Stimulated activated CD4-positive, alpha-beta T cell treated with anti-CD3 and anti-CD28 coated beads, TNF-alpha, amount 100 ng/mL, for 1 hour (primary cell): Measurements from ENCODE around the gene SPRR3.

Experiments used
- DNase-seq, 3 donors: peaks; one replicate each; pipeline ENCODE4 v3.0.0-alpha.2; 2020; ENCODE audit warnings: low read depth in 3 of 3, low spot score in 1 of 3

The SPRR3 gene, protein sequence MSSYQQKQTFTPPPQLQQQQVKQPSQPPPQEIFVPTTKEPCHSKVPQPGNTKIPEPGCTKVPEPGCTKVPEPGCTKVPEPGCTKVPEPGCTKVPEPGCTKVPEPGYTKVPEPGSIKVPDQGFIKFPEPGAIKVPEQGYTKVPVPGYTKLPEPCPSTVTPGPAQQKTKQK

DNA sequence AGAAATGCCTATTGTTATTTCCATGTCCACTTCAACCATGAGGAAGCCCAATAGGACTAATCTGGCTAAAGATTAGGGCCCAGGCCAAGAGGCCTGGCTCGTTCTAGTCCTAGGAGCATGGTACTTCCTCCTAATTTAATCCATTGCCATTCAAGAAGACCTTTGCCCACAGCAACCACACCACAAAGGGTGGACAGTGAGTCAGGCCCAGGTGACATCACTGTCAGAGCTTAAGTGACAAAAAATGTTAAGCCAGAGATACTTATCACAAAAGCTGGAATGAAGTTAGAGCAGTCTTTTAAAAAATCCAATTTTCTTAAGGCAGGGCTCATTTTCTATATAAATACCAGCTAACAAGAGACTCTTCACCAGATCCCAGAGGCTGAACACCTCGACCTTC, at the start of gene SPRR3:
TSS of gene SPRR3 (plus strand) at position 368 of the 400 bp plus-strand sequence. CDS start 1,272 bp downstream, outside the sequence.
- no peak for DNase-seq

DNA sequence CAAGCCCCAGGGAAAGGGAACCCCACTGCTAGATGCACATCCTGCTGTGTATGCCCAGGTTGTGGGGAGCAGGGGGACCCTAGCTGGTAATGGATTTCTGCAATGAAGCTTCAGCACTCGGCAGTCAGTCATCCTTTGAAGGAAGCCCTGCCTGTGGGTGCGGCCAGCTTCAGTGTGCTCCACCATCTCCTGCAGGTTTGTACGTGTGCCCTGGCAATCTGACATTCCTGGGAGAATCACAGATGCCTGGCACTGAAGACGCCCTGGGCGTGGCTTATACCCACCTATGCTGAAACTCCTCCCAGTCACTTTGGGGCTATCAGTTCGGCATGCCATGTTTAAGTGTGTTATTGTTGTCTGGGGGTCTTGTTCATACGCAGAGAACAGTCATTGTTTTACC, 47.8 kb upstream of the SPRR3 start:
- no peak for DNase-seq

DNA sequence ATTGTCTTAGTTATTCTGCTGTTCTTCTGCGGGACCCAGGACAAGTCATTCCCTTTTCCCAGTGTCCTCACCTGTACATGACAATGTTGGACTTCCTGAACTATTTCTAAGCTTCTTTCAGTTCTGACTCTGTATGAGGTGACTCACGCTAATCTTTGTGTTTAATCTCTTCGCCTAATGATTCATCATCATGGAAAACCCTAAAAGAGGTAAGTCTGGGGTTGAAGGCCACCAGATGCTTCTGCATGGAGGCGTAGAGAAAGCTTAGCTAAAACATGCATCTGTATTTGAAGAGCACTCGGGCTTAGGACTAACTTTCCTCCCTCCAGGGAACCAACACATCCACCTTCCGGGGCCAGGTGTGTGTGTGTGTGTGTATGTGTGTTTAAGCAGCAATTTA, 47.1 kb upstream of the SPRR3 start:
- no peak for DNase-seq

DNA sequence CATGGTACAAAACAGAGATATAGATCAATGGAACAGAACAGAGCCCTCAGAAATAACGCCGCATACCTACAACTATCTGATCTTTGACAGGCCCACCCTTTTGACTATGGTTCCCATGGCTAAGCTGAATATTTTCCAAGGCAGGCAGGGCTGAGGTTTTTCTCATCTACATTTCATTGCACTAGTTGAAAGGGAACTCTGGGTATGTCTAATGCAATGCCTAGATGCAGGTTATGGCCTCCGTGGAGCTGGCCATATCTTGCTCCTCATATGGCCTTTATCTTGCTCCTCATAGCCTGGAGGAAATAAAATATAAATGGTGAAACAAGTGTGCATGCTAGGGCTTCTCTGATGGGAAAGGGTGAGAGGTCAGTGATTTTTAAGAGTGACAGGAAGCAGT, 44.0 kb upstream of the SPRR3 start:
- DNase-seq: no peak

DNA sequence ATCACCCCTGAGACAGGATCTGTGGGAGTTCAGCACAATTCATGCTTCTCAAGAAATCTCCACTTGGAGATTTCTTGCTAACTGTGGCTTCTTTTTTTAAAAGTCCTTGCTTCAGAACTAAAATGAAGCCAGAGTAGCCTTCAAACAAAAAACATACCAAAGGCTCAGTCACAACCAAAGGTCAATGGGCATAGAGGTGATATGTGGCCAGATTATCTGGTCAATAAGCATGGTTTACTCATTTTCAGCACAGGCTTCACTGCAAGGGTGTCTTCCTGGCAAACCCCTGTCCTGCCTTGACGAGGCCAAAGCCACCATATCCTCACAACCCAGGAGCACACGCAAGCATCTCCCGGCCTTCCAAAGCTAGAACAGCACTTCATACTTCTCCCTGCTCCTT, 42.3 kb upstream of the SPRR3 start:
- DNase-seq: no peak

DNA sequence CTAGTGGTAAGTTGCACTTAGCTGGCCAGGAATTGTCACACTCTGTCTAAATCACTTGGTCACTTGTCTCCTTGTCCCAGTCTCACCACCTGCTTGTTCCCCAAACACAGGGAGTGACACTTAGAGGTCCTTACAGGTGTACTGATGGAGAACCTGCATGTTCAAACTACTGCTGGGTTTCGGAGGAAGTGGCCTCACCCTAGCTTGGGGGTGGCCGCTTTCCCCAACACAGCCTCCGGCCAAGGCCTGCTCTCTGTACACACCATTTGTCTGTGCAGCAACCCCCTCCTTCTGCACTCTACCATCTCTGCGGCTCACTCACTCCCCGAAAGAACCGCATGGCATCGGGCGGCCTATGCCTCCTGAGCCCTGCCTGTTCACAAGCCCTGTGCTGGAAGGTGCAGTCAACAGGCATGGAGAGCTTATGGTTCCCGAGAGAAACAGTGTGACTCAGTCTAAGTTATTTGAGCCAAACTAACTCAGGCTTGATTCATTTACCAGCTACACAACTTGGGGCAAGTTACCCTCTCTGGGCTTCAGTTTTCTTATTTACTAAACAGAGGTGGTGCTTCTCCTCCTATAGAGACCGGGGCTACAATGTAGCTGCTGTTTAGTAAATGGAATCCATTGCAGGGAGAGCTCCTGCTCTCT, 41.6 kb upstream of the SPRR3 start:
- DNase-seq: no peak

DNA sequence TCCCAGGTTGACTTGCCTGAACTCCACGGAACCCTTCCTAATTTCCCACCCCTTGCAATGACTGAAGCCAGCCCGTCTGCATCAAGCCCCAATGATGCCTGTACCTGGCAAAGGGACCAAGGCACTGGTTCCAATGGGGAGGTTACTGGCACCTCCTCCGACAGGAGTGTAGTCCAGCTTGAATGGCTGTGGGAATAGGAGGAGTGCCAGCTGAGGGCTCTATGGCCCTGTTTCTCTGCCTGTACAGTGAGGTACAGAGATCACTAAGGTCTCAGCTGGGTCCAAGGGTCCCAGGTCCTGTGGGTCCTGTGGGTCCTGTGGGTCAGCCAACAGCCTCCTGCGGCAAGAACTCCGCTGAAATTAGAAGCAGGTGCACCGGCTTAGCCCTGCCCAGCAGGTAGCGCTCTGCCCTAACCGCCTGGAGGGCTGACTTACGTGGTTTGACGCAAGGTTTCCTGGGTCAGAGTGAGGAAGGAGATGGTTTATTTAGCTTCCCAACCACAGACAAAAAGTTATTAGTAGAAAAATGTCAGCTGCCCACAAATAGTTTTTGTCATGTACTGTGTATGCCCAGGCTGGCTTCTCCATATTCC, 41.0 kb upstream of the SPRR3 start:
- DNase-seq: no peak

DNA sequence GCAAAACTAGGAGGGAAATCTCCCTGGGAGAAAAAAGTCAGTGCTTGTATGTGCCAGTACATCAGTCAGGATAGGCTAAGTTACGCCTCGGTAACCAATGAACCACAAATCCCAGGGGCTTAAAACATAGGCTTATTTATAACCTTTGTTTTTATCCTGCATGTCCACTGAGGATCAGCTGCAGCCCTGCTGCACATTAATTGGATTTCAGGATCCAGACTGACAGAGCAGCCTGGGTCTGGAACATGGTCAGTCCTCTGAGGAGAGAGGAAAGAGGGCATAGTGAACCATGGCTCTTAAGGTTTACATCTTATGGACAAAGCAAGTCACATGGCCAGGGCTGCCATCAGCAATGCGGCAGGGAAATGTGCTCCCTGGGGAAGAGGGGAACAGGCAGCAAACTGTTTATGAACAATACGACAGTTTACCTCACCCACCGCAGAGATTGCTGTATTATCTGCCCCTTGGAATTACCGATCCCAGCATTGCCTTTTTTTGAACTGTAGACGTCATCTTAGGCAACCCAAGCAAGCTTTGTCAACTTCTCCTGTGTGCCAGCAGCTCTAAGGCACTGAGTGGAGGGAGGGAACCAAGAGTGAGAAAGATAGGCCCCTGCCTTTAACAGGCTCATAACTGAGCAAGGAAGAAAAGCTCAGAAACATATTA, 40.2 kb upstream of the SPRR3 start:
- no peak for DNase-seq

DNA sequence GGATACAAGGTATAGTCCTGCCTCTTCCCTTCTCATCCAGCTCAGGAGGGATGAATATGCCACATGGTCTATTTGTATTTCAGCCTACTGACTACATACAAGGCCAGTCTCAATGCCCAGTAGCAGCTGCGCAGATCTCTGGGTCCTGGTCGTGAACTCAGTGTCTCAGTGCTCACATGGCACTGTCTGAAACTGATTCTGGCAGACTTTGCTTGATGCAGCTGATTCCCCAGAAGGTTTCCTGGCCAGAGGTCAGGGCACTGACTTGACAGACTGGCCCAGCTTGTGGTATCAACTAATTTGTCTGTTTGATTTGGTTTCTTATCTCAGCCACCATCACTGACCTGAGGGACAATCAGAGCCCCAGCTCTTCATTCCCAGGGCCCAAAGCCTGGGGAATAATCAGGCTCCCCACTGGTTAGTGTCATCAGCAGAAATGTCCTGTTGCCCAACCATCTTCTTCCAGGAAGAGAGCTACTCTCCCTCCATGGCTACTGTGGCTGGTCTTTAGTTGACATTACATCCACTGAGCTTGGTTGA, 38.6 kb upstream of the SPRR3 start:
- no peak for DNase-seq

DNA sequence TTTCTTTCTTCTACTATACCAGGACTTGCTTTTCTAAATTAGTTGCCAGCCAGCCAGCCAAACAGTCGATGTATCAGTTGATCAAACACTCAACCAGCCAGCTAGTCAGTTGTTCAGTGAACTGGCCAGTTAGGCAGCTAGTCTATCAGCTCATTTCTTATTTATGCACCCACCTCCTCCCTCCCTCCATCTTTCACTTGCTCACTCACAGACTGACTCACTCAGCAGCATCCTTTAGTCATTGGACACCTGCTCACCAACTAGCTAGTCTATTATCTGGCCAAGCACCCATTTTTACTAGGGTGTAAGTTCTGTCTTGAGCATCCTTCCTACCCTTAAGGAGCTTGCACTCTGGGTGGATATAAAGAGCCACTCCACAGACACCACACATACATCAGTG, 37.0 kb upstream of the SPRR3 start:
- DNase-seq: no peak

DNA sequence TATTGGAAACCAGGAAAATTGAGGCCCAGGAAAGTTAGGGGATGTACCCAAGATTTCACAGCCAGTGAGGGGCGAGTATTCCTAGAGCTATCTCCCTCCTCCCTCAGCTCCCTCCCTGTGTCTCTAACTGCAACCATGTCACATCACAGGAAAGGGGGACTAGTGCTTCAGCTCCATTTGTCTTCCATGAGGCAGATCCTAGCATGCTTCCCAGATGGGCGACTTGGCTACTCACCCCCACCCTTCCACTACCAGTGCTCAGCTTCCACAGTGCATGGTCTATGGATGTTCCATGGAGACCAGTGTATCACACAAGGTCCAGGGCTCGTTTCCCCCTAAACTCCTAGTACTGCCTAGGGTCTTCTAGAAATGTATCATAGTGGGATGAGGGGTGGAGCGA, 35.7 kb upstream of the SPRR3 start:
- no peak for DNase-seq

DNA sequence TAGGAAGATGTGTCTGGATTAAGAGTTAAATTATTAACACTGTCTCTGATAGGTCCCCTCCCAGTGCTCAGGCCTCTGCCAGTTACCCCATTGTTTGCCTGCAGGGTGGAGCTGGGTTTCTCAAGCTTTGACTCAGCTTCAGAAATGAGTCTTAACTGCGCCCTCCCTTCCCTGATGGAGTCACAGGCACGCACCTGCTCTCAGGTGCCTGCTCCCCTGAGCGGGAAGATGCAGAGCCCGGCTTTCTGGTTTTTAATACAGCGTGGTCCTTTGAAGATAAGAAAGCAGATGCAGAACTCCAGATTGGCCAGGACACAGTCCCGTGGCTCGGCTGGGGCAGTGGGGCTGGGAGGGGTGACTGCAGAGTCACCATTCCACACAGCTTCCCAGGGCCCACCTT, 34.3 kb upstream of the SPRR3 start:
- DNase-seq: no peak

DNA sequence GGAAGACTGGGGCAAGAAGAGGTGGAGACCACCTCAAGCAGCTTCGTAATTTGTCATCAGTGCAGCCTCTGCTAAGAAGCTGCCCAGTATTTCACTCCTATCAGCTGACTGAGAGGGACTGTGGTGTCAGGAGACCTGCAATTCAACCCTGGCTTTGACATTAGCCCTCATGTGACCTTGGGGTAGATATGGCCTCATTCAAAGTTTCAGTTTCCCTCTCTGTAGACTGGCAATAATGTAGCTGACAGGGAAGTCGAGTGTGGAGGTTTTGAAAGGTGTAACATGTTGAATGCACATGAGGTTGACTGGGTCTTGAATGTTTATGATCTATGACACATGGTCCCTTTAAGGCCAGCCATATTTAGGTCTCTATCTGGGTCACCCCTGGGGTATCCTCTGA, 33.3 kb upstream of the SPRR3 start:
- no peak for DNase-seq

DNA sequence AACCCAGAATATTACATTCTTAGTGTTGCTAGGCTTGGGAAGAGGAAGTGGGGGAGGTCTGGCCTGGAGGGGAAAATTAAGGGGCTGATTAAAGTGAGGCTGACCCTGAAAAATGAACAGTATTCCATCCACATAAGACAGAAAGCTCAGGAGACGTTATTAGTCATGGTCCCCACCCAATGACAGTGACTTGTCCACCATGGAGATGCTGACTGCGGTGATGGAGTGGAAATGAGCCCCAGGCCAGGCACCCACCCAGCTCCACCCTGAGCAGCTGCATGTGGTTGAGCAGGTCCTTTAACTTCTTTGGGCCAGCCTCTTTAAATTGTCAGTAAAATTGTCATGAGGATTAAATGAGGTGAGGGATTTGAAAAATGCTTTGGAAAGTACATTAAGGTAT, 32.5 kb upstream of the SPRR3 start:
- DNase-seq: no peak

DNA sequence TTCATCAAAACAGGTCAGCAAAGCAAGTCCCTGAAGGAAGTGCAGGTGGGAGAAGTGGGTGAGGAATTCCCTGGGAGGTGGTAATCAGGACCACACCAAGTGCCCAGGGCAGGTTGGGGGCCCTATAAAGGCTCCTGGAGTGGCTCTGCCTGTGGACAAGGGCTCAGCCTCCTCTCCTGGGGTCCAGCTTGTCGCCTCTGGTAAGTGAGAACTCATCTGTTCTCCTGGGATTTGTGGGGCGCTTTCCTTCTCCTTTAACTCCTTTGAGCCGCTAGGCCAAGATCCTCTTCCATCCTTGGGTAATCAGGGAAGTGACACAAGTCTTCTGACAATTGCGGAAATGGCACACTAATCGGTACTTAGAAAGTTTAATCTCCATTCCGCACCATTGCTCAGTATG, 31.1 kb upstream of the SPRR3 start, which contains the start of gene SPRR4:
TSS of gene SPRR4 (plus strand) at position 154 of the 400 bp plus-strand sequence. CDS start 1,243 bp downstream, outside the sequence.
- no peak for DNase-seq

DNA sequence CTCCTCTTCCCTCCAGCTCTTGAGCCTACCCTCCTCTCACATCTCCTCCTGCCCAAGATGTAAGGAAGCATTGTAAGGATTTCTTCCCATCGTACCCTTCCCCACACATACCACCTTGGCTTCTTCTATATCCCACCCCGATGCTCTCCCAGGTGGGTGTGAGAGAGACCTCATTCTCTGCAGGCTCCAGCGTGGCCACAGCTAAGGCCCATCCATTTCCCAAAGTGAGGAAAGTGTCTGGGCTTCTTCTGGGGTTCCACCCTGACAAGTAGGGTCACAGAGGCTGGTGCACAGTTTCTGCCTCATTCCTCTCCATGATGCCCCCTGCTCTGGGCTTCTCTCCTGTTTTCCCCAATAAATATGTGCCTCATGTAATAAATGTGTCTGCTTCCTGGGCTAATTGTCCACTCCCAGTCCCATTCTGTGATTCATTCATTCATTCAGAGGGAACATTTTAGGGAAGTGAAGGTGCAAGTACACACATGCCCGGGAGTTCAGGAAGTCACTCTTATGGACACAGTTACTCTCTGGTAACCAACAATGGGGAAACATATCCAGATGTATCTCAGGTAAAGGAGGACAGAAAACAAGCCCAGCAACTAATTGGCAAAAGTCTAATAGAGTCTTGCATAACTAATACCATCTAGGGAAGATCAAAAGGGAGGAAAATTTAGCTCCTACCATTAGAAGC, 29.2 kb upstream of the SPRR3 start:
- no peak for DNase-seq

DNA sequence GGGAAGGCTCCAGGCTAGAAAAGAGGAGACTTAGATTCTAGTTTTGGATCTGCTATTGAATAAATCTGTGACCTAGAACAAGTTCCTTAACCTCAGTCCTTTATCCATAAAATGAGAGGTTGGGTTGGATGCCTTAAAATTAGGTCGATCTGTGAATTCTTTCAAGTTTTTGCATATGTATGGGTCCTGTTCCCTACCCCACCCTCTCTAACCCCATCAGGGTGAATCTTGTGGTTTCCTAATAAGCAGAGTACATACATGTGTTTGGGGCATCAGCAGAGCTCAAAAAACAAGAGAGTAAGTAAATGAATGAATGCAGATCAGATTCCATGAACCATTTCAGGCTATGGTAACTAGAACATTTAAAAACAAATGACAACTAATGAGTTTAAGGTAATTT, 24.9 kb upstream of the SPRR3 start:
- DNase-seq: no peak

DNA sequence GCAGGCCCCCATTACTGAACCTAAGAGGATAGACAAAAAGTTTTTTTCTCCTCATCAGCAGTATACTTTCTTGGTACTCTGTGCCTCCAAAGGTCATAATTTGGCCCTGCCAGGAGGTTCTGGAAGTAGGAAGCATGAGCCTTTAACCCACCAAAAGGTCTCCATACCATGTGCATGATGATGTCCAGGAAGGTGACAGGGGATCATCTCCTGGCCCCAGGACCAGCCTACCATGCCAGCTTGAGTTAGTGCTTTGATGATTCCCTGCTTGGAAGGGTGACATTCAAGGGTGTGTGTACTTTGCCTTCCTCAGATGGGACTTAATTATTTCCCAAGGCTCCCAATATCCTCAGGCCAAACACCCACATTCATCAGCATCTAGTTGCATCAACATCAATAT, 23.9 kb upstream of the SPRR3 start:
- no peak for DNase-seq

DNA sequence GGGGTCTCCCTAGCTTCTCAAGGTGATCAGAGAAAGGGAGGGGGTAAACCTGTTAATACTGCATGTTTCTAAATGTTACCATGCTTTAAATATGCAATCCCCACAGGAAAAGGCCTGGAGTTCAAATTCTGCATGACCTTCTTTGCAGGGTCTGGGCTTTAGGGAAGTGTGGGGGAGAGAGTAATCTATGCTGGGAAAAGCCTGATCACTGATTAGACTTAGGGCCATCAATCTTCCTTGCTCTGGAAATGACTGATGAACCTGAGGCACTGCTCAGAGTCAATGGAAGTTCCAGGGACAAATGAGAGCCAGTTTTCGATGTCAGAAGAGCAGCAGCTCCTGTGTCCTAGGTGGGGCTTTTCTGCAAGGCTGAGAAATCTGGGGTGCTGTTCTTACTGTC, 20.9 kb upstream of the SPRR3 start:
- DNase-seq: no peak

DNA sequence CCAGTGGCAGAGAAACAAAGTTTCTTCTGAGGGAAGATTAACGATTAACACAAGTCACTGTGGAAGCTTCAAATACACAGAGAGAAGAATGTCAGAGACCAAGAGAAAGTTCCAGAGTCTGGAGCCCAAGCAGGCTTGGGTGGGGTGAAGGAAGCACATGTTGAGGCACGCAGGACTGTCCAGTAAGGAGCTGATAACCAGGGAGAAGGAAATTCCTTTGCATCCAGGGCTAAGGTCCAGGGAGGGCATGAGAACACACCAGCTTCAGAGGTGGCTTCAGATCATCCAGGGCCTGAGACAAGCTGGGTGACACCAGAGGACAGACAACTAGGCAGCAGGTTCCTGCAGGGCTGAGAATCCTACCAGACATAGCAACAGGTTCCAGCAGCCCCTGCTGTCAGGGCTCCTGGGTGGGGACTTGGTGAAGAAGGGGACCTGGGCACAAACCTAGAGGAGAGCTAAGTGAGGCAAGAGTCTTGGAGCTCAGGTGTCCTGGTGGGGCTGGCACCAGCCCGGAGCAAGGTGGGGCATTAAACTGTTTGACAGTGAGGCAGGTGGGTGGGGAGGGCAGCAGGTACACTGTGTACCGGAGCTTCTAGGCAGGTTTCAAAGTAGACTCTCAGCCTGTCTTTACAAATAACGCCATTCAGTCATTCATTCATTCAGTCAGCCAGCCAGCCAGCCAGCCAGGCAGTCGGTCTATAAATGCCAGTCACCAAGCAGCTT, 20.2 kb upstream of the SPRR3 start:
- DNase-seq: no peak

DNA sequence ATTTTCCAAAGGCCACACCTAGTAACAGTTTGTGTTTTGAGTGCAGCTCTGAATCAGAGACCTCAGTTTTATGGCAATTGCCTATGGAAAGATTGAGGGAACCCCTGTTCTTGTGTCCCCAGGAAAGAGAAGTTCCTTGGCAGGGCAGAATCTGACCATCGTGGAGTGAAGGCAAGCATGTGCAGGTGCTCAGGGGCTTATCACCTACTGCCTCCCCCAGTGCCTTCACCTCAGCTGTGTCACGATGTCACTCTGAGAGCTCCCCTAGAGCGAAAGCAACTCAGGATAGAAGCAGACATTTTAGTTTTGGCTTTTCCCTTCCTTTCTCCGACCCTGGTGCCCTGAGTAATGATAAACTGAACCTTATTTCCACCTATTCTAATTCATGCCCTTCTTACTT, 19.5 kb upstream of the SPRR3 start:
- no peak for DNase-seq
